Effector memory CD8-positive, alpha-beta T cell (primary cell): ENCODE results near the gene GRK5.
"Not testable (repeated sequence)": the region's sequence is repeated elsewhere in the genome, so short reads cannot be mapped to it uniquely, and the experiment has no call there.

Source experiments
- ATAC-seq: fragments of 150-1000 bp; cut with Tn5 transposase; replicated peaks from 2 replicates; pipeline ENCODE4 v1.10.0; 2021; ENCODE audit warnings: mild to moderate bottlenecking, moderate library complexity
- DNase-seq, 3 experiments: peaks; one replicate each; pipeline ENCODE4 v3.0.0; 2021
- H3K27ac Mint-ChIP-seq, 2 donors: one replicate each; pipeline ENCODE4 v1.8.0; 2022; ENCODE audit warnings: mild to moderate bottlenecking in 2 of 2, mixed read lengths in 2 of 2, moderate library complexity in 2 of 2
- H3K27me3 Mint-ChIP-seq, 2 donors: one replicate each; pipeline ENCODE4 v1.8.0; 2022; ENCODE audit warnings: mixed read lengths in 2 of 2
- H3K36me3 Mint-ChIP-seq: one replicate; pipeline ENCODE4 v1.8.0; 2022; ENCODE audit warnings: mild to moderate bottlenecking, moderate library complexity, mixed read lengths; ENCODE audit not compliant: insufficient read depth
- H3K4me1 Mint-ChIP-seq, 2 donors: one replicate each; pipeline ENCODE4 v1.8.0; 2022; ENCODE audit warnings: low read depth in 2 of 2, mixed read lengths in 2 of 2
- H3K4me3 Mint-ChIP-seq, 2 donors: one replicate each; pipeline ENCODE4 v1.8.0; 2022; ENCODE audit warnings: mild to moderate bottlenecking in 2 of 2, mixed read lengths in 2 of 2, moderate library complexity in 2 of 2
- H3K9me3 Mint-ChIP-seq, 2 donors: one replicate each; pipeline ENCODE4 v1.8.0; 2022; ENCODE audit warnings: mixed read lengths in 2 of 2

GRK5 gene

DNA sequence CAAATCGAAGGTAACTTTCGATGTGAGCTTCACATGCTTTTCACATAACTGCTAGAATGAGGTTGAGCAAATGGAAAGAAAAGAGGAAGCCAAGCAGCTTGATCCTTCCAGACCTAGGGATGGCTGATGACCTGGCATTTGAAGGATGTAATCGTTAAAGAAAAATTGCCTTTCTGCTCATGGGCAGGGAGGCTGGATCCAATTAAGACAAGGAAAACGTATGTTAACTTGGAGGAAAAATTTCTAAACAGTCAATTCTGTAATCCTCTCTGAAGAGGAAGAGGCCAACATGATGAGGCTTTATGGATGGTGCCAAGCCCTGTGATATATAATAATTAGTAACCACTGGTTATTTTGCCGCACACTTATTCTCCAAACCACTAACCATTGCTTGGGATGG lies 12.5 kb downstream of the GRK5 start:
- no peak for DNase-seq
- peaks cover 0 to 2% of the 10 kb centered on the region in 2 donors for H3K4me1 Mint-ChIP-seq
- no peak for ATAC-seq
- no peaks in the 10 kb centered on the region for H3K9me3 Mint-ChIP-seq
- no peak overlapping the region for H3K27ac Mint-ChIP-seq
- H3K36me3 Mint-ChIP-seq, result peaks cover 15% of the 10 kb centered on the region
- H3K27me3 Mint-ChIP-seq, result no peaks in the 10 kb centered on the region
- no peak overlapping the region for H3K4me3 Mint-ChIP-seq

DNA sequence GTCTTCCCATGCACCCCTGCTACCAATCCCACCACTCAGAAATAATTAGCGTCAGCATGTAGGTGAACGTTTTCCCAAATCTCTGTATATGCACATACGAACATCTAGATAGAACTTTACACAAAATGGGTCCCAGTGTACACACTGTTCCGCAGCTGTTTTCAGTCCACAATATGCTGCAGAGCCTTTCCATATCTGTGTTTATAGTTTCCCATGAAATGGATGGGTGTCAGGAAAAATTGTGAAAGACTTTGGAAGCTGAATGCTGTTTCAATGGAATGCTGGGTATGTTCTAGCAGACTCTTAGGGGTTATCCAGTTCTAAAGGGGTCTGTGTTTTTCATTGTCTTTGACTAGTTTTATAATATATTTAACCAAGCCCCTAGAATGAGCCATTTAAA lies 13.8 kb downstream of the GRK5 start:
- no peaks in the 10 kb centered on the region for H3K9me3 Mint-ChIP-seq
- H3K27me3 Mint-ChIP-seq, result no peaks in the 10 kb centered on the region
- no peak for ATAC-seq
- DNase-seq, result no peak
- peaks cover 9% of the 10 kb centered on the region for H3K36me3 Mint-ChIP-seq
- no peak overlapping the region for H3K4me3 Mint-ChIP-seq
- peaks cover 0 to 2% of the 10 kb centered on the region in 2 donors for H3K4me1 Mint-ChIP-seq
- H3K27ac Mint-ChIP-seq, result no peak overlapping the region

DNA sequence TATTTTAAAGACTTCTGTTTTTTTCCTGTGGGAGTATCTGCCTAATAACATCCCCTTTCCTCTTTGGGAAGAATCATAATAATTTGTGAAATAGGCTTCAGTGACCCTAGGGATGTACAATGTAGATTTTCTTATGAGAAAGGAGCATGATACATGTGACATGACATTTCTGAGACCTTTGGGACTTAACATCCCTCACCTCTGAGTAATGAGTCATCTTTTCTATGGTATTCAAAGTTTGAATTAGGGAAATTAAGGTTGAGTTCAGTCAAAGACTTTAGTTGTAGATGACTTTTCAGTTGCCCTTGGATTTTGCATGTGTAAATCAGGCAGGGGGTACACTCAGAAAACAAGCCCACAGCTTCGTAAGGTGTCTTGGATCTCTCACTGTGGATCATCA lies 14.3 kb downstream of the GRK5 start:
- Mint-ChIP-seq H3K27me3 (no peaks in the 10 kb centered on the region), H3K4me3 (no peak overlapping the region), H3K27ac (peak overlapping the region in 1 of 2 donors; percentile 38), H3K9me3 (no peaks in the 10 kb centered on the region), H3K36me3 (peaks cover 9% of the 10 kb centered on the region), H3K4me1 (peaks cover 0 to 2% of the 10 kb centered on the region in 2 donors)
- ATAC-seq (no peak), DNase-seq (no peak)

DNA sequence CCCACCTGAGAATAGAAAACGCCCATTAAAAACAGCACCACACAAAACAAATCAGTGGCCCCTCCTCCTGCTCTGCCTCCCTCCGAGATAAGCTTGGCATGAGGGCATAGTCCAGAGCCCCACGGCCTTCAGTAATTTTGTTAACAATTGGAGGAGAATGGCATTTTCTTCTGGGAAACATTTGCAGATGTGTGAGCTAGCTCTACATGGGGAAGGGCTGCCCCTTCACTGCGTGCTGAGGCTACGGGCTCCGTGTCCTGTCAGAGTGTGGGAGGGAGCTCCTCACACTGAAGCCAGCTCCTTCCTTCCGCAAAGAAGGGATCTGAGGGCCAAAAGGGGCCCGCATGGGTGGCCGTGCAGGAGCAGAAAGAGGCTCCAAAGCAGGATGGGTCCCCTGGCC lies 15.2 kb downstream of the GRK5 start:
- peaks cover 0 to 2% of the 10 kb centered on the region in 2 donors for H3K4me1 Mint-ChIP-seq
- H3K27ac Mint-ChIP-seq, result no peak overlapping the region
- DNase-seq (no peak), ATAC-seq (no peak)
- no peaks in the 10 kb centered on the region for H3K9me3 Mint-ChIP-seq
- no peak overlapping the region for H3K4me3 Mint-ChIP-seq
- H3K36me3 Mint-ChIP-seq, result peaks cover 9% of the 10 kb centered on the region
- H3K27me3 Mint-ChIP-seq, result no peaks in the 10 kb centered on the region

DNA sequence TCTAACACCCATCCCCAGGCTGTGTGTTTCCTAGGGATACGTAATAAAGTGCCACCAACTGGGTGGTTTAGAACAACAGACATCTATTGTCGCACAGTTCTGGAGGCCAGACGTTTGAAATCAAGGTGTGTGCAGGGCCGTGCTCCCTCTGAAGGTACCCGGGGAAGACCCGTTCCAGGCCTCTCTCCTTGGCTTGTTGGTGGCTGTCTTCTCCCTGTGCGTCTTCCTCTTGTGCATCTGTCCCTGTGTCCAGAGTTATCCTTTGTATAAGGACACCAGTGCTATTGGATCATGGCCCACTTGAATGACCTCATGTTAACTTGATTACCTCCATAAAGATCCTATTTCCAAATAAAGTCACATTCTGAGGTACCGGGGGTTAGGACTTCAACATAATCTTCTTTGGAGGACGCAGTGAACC lies 15.6 kb downstream of the GRK5 start:
- Mint-ChIP-seq H3K4me3 (no peak overlapping the region), H3K9me3 (no peaks in the 10 kb centered on the region), H3K36me3 (peaks cover 9% of the 10 kb centered on the region), H3K27ac (no peak overlapping the region), H3K4me1 (peaks cover 0 to 2% of the 10 kb centered on the region in 2 donors), H3K27me3 (no peaks in the 10 kb centered on the region)
- no peak for ATAC-seq
- no peak for DNase-seq

DNA sequence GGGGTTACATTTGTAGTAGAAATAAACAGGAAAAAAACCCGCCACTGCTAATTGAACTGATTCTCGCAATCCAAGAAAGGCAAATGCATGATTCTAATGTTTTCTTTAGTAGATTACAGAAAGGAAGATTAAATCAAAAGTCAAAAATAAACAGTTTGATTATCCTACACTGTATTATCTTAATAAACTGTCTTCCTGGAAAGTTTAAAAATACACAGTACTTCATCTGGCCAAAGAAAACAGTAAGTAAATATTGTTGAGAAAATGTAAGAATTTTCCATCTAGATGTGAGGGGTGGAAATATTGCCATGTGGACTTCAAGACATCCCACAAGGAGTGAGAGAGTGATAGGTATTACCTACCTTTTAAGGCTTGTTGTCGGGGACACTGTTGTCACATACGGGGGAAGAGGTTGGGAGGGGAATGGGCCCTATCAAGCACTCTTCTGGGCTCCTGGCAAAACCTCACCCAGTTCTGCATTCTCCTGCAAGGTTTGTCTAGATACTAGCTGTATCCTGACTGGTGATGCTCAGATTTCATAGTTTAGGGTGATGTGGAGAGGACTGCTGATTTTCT lies 17.8 kb downstream of the GRK5 start:
- Mint-ChIP-seq H3K9me3 (no peaks in the 10 kb centered on the region), H3K36me3 (peaks cover 6% of the 10 kb centered on the region), H3K4me1 (peaks cover 2 to 4% of the 10 kb centered on the region in 2 donors), H3K27ac (no peak overlapping the region), H3K27me3 (no peaks in the 10 kb centered on the region), H3K4me3 (no peak overlapping the region)
- ATAC-seq, result no peak
- DNase-seq, result no peak

DNA sequence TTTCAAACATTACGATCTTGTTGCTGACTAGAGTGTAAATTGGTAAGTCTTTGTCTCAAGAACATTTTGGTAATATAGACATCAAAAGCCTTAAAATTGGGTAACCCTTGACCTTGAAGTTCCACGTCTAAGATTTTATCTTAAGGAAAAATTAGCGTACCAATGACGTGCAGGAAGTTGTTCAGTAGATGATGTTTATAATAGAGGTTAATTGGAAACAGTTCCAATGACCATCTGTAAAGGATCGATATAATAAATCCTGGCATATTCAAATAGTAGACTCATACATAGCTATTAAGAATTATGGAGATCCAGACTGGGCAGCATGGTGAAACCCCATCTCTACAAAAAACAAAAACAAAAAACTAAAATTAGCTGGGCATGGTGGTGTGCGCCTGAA lies 20.5 kb downstream of the GRK5 start:
- Mint-ChIP-seq H3K4me1 (peaks cover 3 to 8% of the 10 kb centered on the region in 2 donors), H3K27me3 (no peaks in the 10 kb centered on the region), H3K27ac (no peak overlapping the region), H3K9me3 (no peaks in the 10 kb centered on the region), H3K36me3 (peaks cover 10% of the 10 kb centered on the region), H3K4me3 (no peak overlapping the region)
- ATAC-seq (no peak), DNase-seq (no peak)

DNA sequence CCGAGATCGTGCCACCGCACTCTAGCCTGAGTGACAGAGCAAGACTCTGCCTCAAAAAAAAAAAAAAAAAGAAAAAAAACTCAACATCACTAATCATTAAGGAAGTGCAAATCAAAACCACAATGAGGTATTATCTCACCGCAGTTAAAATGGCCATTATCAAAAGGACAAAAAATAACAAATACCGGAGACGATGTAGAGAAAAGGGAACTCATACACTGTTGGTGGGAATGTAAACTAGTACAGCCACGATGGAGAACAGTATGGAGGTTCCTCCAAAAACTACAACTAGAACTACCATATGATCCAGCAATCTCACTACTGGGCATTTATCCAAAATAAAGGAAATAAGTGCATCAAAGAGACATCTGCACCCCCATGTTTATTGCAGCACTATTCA lies 24.3 kb downstream of the GRK5 start:
- ATAC-seq, result no peak
- peaks cover 8% of the 10 kb centered on the region for H3K36me3 Mint-ChIP-seq
- H3K4me3 Mint-ChIP-seq, result no peak overlapping the region
- H3K4me1 Mint-ChIP-seq, result peaks cover 12 to 15% of the 10 kb centered on the region in 2 donors
- no peaks in the 10 kb centered on the region for H3K27me3 Mint-ChIP-seq
- H3K9me3 Mint-ChIP-seq, result no peaks in the 10 kb centered on the region
- no peak for DNase-seq
- H3K27ac Mint-ChIP-seq, result peak overlapping the region in 1 of 2 donors; percentile 81

DNA sequence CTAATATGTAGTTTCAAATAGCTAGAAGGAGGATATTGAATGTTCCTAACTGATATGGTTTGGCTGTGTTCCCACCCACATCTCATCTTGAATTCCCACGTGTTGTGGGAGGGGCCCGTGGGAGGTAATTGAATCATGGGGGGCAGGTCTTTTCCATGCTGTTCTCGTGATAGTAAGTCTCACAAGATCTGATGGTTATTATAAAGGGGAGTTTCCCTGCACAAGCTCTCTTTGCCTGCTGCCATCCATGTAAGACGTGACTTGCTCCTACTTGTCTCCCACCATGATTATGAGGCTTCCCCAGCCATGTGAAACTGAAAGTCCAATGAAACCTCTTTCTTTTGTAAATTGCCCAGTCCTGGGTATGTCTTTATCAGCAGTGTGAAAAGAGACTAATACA lies 25.1 kb downstream of the GRK5 start:
- not testable (repeated sequence) for ATAC-seq, H3K9me3 Mint-ChIP-seq, H3K27me3 Mint-ChIP-seq, H3K36me3 Mint-ChIP-seq, H3K4me3 Mint-ChIP-seq, DNase-seq
- peak overlapping the region; percentile 41 to 81 for H3K27ac Mint-ChIP-seq
- peaks cover 18% of the 10 kb centered on the region in 2 donors for H3K4me1 Mint-ChIP-seq

DNA sequence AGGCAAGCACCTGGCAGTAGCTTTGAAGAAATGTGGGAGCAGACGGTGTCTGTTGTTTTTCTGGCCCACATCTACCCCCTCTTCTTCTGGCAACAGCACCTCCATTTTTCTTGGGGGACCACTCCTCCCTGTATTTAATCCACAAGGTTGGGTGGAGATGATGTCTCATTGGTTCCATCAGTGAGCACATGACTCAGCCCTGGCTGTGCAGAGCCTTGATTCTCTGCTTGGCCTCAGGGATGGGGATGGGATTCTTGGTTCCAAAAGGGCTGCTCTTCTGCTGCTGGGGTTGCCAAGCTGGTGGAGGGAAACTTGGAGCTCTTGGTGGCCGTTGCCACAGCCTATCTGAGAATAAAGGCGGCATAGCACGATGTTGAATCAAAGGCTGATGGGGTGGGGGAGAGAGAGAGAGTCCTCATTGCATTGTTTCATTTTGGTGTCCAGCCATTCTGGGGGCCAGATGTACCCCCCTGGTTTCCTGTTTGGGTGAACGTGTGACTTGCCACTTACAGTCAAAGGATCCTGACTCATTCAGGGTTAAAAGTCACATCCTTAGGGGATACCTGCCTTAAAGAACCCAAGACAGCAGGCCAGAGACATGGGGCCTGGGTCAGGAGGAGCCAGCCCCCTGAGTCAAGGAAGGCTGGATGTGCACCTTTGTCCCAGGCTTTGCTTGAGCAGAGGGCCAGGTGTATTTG lies 25.9 kb downstream of the GRK5 start:
- no peaks in the 10 kb centered on the region for H3K27me3 Mint-ChIP-seq
- H3K4me3 Mint-ChIP-seq, result peak overlapping the region in 1 of 2 donors; percentile 32
- H3K4me1 Mint-ChIP-seq, result peaks cover 24 to 25% of the 10 kb centered on the region in 2 donors
- peak overlapping the region; percentile 44 to 81 for H3K27ac Mint-ChIP-seq
- no peaks in the 10 kb centered on the region for H3K9me3 Mint-ChIP-seq
- peaks cover 8% of the 10 kb centered on the region for H3K36me3 Mint-ChIP-seq
- DNase-seq, result no peak
- no peak for ATAC-seq

DNA sequence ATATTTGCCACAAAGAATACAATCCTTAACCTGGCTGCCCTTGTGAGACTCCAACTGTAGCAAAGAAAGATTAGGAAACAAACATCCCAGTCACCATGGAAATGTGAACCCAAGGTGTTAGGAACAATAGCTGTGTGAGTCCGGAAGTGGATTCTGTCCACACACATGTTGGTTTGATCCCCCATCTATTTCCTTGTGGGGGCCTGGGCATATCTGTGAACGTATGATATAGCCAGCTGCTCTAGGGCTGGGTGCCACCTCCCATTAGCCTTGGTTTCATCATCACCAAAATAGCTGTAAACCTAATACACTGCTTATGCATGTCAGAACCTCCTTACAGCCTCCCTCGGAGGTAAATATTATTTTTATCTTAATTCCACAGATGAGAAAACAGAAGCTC lies 26.4 kb downstream of the GRK5 start:
- H3K27ac Mint-ChIP-seq, result peak overlapping the region; percentile 44 to 81
- H3K36me3 Mint-ChIP-seq, result peaks cover 8% of the 10 kb centered on the region
- no peaks in the 10 kb centered on the region for H3K9me3 Mint-ChIP-seq
- peaks cover 25 to 29% of the 10 kb centered on the region in 2 donors for H3K4me1 Mint-ChIP-seq
- ATAC-seq, result no peak
- no peak overlapping the region for H3K4me3 Mint-ChIP-seq
- H3K27me3 Mint-ChIP-seq, result no peaks in the 10 kb centered on the region
- no peak for DNase-seq

DNA sequence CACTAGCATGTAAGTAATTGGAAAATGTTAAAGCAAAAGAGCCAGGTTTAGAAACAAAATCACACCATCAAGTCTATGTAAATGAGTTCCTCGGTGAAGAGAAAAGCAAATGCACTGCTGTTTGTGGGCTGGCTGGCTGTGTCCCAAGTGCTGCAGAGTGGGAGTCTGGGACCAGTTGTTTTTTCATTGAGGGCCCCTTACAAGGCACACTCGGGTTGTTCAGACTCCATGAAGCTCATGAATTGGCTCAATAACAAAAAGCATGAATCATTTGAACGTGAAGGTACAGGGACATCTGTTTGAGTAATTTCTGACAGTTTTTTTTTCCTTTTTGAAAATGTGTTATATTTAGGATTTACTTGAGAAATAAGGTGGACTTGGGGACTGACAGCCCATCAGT lies 28.0 kb downstream of the GRK5 start:
- Mint-ChIP-seq H3K36me3 (peaks cover 12% of the 10 kb centered on the region), H3K27ac (peak overlapping the region; percentile 74 to 81), H3K27me3 (no peaks in the 10 kb centered on the region), H3K9me3 (no peaks in the 10 kb centered on the region), H3K4me1 (peaks cover 25% of the 10 kb centered on the region in 2 donors), H3K4me3 (no peak overlapping the region)
- DNase-seq, result no peak
- no peak for ATAC-seq

DNA sequence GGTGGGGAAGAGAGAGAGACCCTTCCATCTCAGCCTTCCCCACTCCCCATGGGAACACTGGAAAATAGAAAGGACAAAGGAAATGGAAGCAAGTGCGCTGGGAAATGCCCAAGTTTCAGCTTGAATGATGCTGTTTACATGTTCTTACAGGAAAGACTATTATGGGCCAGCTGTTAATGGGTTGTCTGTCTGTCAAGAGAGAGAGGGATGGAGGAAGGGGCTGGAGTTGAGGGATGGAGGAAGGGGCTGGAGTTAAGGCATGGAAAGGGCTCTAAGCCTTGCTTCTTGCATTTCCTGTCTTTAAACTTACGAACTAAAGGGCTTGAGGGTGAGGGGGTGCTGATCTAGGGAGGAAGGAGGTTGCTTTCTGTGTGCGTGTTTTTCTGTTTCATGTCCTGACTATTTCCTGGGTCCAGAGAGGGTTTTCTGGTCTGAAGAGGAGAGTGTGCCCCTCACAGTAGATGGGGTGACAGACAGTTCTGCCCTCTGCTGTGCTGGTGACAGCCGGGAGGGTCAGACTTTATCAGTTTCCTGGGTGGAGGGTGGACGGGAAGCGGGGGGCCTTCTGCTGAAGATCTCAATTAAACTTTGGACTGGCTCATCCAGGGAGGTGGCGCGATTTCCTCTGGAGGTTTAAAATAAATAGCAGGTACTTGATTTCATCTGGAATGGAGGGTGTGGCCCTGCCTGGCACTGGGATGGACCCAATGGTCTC lies 30.5 kb downstream of the GRK5 start:
- Mint-ChIP-seq H3K4me1 (peaks cover 25% of the 10 kb centered on the region in 2 donors), H3K36me3 (peaks cover 5% of the 10 kb centered on the region)
- DNase-seq, result no peak

DNA sequence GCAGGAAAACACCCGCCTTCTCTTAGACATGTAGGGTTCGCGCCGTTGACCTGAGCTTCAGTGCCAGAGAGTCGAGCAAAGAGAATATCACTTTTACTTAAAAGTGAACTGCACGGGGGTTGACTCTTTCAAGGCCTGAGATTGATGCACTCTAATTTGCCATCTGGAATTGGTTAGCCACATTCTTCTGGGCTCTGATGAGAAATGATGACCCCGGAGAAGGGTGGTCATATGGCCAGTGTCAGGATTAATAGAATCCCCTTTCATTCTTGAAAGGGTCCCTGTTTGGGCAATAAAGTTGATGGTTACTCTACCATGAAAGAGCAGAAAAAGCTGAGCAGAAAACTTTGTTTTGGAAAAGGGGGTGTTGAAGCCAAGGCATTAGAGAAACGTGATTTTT lies 31.2 kb downstream of the GRK5 start:
- ATAC-seq, result no peak
- no peak for DNase-seq
- Mint-ChIP-seq H3K27me3 (no peaks in the 10 kb centered on the region), H3K27ac (peak overlapping the region in 1 of 2 donors; percentile 75), H3K9me3 (no peaks in the 10 kb centered on the region), H3K4me1 (peaks cover 21% of the 10 kb centered on the region in 2 donors), H3K4me3 (no peak overlapping the region), H3K36me3 (peaks cover 5% of the 10 kb centered on the region)

More for the DNA sequence above, 30.5 kb downstream of the GRK5 start:
- no peaks in the 10 kb centered on the region for H3K27me3 Mint-ChIP-seq
- no peak for ATAC-seq
- no peak overlapping the region for H3K4me3 Mint-ChIP-seq
- no peaks in the 10 kb centered on the region for H3K9me3 Mint-ChIP-seq
- peak overlapping the region; percentile 75 to 81 for H3K27ac Mint-ChIP-seq
